Loucy (cell line): ENCODE results near the gene BTAF1.

Experiments used
- H2AFZ ChIP-seq: fragments of 200-600 bp; sonication (generic); 2 replicates; pipeline ENCODE4 v1.6.0; 2016; ENCODE audit warnings: antibody characterized with exemption, mild to moderate bottlenecking, low read length, moderate library complexity
- H3F3A ChIP-seq: fragments of 200-600 bp; 2 replicates; pipeline ENCODE4 v1.6.0; 2016; ENCODE audit warnings: antibody characterized with exemption, low read depth, mild to moderate bottlenecking
- H3K27me3 ChIP-seq: fragments of 200-600 bp; sonication (generic); 2 replicates; pipeline ENCODE4 v1.6.1; 2014; ENCODE audit warnings: low read length, mild to moderate bottlenecking; ENCODE audit not compliant: insufficient read depth, poor library complexity, severe bottlenecking
- H3K36me3 ChIP-seq: fragments of 200-600 bp; sonication (generic); 2 replicates; pipeline ENCODE4 v1.6.1; 2016; ENCODE audit warnings: low read length; ENCODE audit not compliant: insufficient read depth
- H3K4me1 ChIP-seq: fragments of 200-600 bp; sonication (generic); 2 replicates; pipeline ENCODE4 v1.5.1; 2014; ENCODE audit warnings: low read length, mild to moderate bottlenecking; ENCODE audit not compliant: insufficient read depth, poor library complexity, severe bottlenecking
- H3K4me2 ChIP-seq: fragments of 200-600 bp; sonication (generic); 2 replicates; pipeline ENCODE4 v1.6.0; 2014; ENCODE audit warnings: antibody characterized with exemption, low read length, low read depth, mild to moderate bottlenecking; ENCODE audit not compliant: poor library complexity, severe bottlenecking
- H3K4me3 ChIP-seq: fragments of 200-600 bp; sonication (generic); 2 replicates; pipeline ENCODE4 v1.5.1; 2014; ENCODE audit warnings: low read length, mild to moderate bottlenecking, mixed read lengths; ENCODE audit not compliant: poor library complexity, severe bottlenecking
- H3K79me2 ChIP-seq: fragments of 200-600 bp; sonication (generic); 2 replicates; pipeline ENCODE4 v1.6.1; 2014; ENCODE audit warnings: low read length; ENCODE audit not compliant: insufficient read depth
- H3K9ac ChIP-seq: fragments of 200-600 bp; sonication (generic); 2 replicates; pipeline ENCODE4 v1.6.0; 2014; ENCODE audit warnings: mild to moderate bottlenecking, low read depth, low read length, moderate library complexity; ENCODE audit not compliant: poor library complexity, severe bottlenecking
- H3K9me2 ChIP-seq: fragments of 200-600 bp; sonication (generic); replicated peaks from 2 replicates; pipeline ENCODE4 v1.6.1; 2016; ENCODE audit warnings: low read depth, low read length, mixed read lengths
- H3K9me3 ChIP-seq: fragments of 200-600 bp; sonication (generic); 2 replicates; pipeline ENCODE4 v1.6.1; 2014; ENCODE audit warnings: mild to moderate bottlenecking, antibody characterized with exemption, low read length, low read depth; ENCODE audit not compliant: insufficient read depth
- H4K20me1 ChIP-seq: fragments of 200-600 bp; sonication (generic); 2 replicates; pipeline ENCODE4 v1.6.0; 2014; ENCODE audit warnings: antibody characterized with exemption, low read length, mild to moderate bottlenecking; ENCODE audit not compliant: insufficient read depth, poor library complexity, severe bottlenecking
- CTCF ChIP-seq: fragments of 200-600 bp; sonication (generic); conservative IDR thresholded peaks from 2 replicates; pipeline ENCODE4 v1.5.1; 2014; ENCODE audit warnings: mild to moderate bottlenecking, antibody characterized with exemption, low read length
- EZH2phosphoT487 ChIP-seq: fragments of 200-600 bp; IDR thresholded peaks from 2 replicates; pipeline ENCODE4 v1.6.1; 2018; ENCODE audit warnings: antibody characterized with exemption, mild to moderate bottlenecking, moderate library complexity, borderline replicate concordance

BTAF1 gene

DNA sequence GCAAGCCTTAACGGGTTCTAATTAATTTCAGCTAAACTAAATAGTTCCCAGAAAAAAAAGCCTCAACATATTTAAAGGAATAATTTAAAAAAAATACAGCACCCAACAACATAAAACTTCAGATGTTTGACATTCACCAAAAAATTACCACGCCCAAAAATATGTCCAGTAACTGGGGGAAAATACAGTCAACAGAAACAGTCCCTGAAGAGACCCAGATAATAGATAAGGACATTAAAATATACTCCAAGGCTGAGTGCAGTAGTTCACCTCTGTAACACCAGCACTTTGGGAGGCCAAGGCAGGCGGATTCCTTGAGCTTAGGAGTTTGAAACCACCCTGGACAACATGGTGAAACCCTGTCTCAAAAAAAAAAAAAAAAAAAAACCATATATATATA is 78.0 kb downstream of the BTAF1 start:
- no peaks in the 10 kb centered on the region for H3K4me1 ChIP-seq
- no peak overlapping the region for H2AFZ ChIP-seq
- H3K27me3 ChIP-seq, result no peaks in the 10 kb centered on the region
- no peaks in the 10 kb centered on the region for H3K9me3 ChIP-seq
- TF ChIP-seq EZH2phosphoT487 (no peak), CTCF (no peak)
- H3K4me3 ChIP-seq, result no peak overlapping the region
- no peaks in the 10 kb centered on the region for H3K79me2 ChIP-seq
- peaks cover 28% of the 10 kb centered on the region; the same call in 1 of the 2 replicates for H3K36me3 ChIP-seq
- no peak overlapping the region for H3K9ac ChIP-seq
- no peaks in the 10 kb centered on the region for H3F3A ChIP-seq
- H4K20me1 ChIP-seq, result no peaks in the 10 kb centered on the region
- H3K4me2 ChIP-seq, result no peak overlapping the region
- H3K9me2 ChIP-seq, result no peaks in the 10 kb centered on the region

GRCh38 chr10:92001995-92002394 is 78.4 kb downstream of the BTAF1 start:
- H3F3A ChIP-seq, result no peaks in the 10 kb centered on the region
- H3K9me2 ChIP-seq, result no peaks in the 10 kb centered on the region
- TF ChIP-seq CTCF, result no peak
- no peak for TF ChIP-seq EZH2phosphoT487
- H3K9ac ChIP-seq, result no peak overlapping the region
- no peaks in the 10 kb centered on the region for H4K20me1 ChIP-seq
- H3K4me3 ChIP-seq, result no peak overlapping the region
- H3K36me3 ChIP-seq, result peaks cover 24% of the 10 kb centered on the region; the same call in 1 of the 2 replicates
- no peaks in the 10 kb centered on the region for H3K9me3 ChIP-seq
- H3K79me2 ChIP-seq, result no peaks in the 10 kb centered on the region
- H3K4me2 ChIP-seq, result no peak overlapping the region
- H3K27me3 ChIP-seq, result no peaks in the 10 kb centered on the region
- H2AFZ ChIP-seq, result no peak overlapping the region
- no peaks in the 10 kb centered on the region for H3K4me1 ChIP-seq

DNA sequence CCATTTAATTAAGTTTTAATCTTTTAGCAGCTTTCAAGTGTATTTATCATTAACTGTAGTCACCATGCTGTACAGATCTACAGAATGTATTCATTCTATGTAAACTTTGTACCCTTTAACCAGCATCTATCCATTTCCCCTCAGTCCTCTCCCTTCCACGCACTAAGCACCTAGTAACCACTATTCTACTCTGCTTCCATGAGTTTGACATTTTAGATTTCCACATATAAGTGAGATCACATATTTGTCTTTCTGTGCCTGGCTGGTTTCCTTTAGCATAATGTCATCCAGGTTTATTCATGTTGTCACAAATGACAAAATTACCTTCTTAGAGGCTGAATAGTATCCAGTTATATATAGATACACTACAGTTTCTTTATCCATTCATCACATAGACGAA is 79.7 kb downstream of the BTAF1 start:
- no peak for TF ChIP-seq CTCF
- no peak for TF ChIP-seq EZH2phosphoT487
- no peaks in the 10 kb centered on the region for H3K9me2 ChIP-seq
- no peak overlapping the region for H3K9ac ChIP-seq
- H3K4me3 ChIP-seq, result no peak overlapping the region
- peaks cover 13% of the 10 kb centered on the region; the same call in 1 of the 2 replicates for H3K36me3 ChIP-seq
- no peaks in the 10 kb centered on the region for H4K20me1 ChIP-seq
- no peaks in the 10 kb centered on the region for H3F3A ChIP-seq
- H3K27me3 ChIP-seq, result no peaks in the 10 kb centered on the region
- no peak overlapping the region for H3K4me2 ChIP-seq
- H3K4me1 ChIP-seq, result no peaks in the 10 kb centered on the region
- H2AFZ ChIP-seq, result no peak overlapping the region
- no peaks in the 10 kb centered on the region for H3K79me2 ChIP-seq
- H3K9me3 ChIP-seq, result no peaks in the 10 kb centered on the region
